ENCODE measurements around the gene RHOG. TPM values are rescaled to one million over a fixed set of nuclear protein-coding genes. Genes with fewer than 3 reads are reported as not detected.

Gene RHOG
- total and polyA plus RNA-seq, 9 of the 15 experiments (the other 6 are each of a cell fraction or from before 2014, with no cell fraction given): 22.6 to 162 (median 80.3) TPM

- H3K27me3 ChIP-seq (ENCODE audit: control insufficient read depth in 2 of 2, insufficient read depth in 2 of 2, low read length in 2 of 2): no peaks in the 10 kb centered on the region
- H3K36me3 ChIP-seq (ENCODE audit: control insufficient read depth, insufficient read depth, low read length): no peaks in the 10 kb centered on the region
- peak overlapping the region; percentile 72 to 81 for H3K9ac ChIP-seq (ENCODE audit: insufficient read depth in 1 of 2, low read depth in 2 of 2, low read length in 2 of 2)
- H4K20me1 ChIP-seq (replicated peaks; ENCODE audit: control insufficient read depth, insufficient read depth, low read length): no peaks in the 10 kb centered on the region
- H3K4me2 ChIP-seq (ENCODE audit: insufficient read depth, low read length): peak overlapping the region; percentile 82
- ATAC-seq: no peak; the same call in 1 of the 3 replicates
- peak overlapping the region; percentile 95 for H2AFZ ChIP-seq (ENCODE audit: low read depth, low read length)
- H3K79me2 ChIP-seq (ENCODE audit: control insufficient read depth, insufficient read depth, low read length): peaks cover 41% of the 10 kb centered on the region
- peak overlapping the region; percentile 86 for H3K27ac ChIP-seq (ENCODE audit: extremely low read depth, low read depth, low read length)
- 15% methylated on average over 7 of the region's 7 CpGs for WGBS (ENCODE audit: insufficient coverage, low coverage, missing lambda C conversion rate)
- FAIRE-seq: no peak
- intact Hi-C loops (cut with micrococcal nuclease) (loop anchor here (1.0 to 2.0 kb wide), 3 partner anchors 66 to 218 kb away; no protein-coding TSS in a partner anchor), in situ Hi-C loops (cut with MboI) (no loop called here)
- BruUV-seq (replicated peaks): no TSS peak
- 0 out of 2 replicates have a peak overlapping the region, but pooled peaks have one; percentile 5 for H3K4me3 ChIP-seq
- ChIA-PET POLR2A (interaction anchor here (0.6 to 2.4 kb wide), 24 partner anchors 10 to 240 kb away, joined by 3 to 13 read pairs (median 4); partner anchors contain the start of genes RHOG and RRM1), CTCF (ENCODE audit: low intra/inter-chr PET ratio) (interaction anchor here (0.5 to 1.7 kb wide), 2 partner anchors 110 to 218 kb away, joined by 5 to 6 read pairs; no protein-coding TSS in a partner anchor)
- H3K9me1 ChIP-seq (ENCODE audit: control insufficient read depth, insufficient read depth, low read length): no peaks in the 10 kb centered on the region
- H3K4me1 ChIP-seq (replicated peaks in 1 of 2; ENCODE audit: control insufficient read depth in 2 of 2, insufficient read depth in 2 of 2, low read length in 2 of 2): peaks cover 39 to 42% of the 10 kb centered on the region in 2 experiments
- no peaks in the 10 kb centered on the region for H3K9me3 ChIP-seq (replicated peaks; ENCODE audit: control insufficient read depth, insufficient read depth, low read depth, low read length)
- DNase-seq (ENCODE audit: extremely low read depth in 1 of 4, low spot score in 3 of 4): peak in 1 of 4 experiments; percentile 21
- TF ChIP-seq ATF7 (IDR thresholded peaks at IDR 0.05) (peak; percentile 94), ZNF592 (IDR thresholded peaks at IDR 0.05) (peak; percentile 21; the same call in 1 of the 2 replicates), RBM34 (IDR thresholded peaks at IDR 0.05; ENCODE audit: borderline replicate concordance, insufficient read depth, low read length) (no peak), TAF7 (tag; IDR thresholded peaks at IDR 0.05) (0 out of 2 replicates have a peak, but pooled peaks have one; percentile 3), KDM5B (IDR thresholded peaks at IDR 0.05; ENCODE audit: insufficient replicate concordance, low read depth, low read length) (peak; percentile 51), BCLAF1 (IDR thresholded peaks at IDR 0.05; ENCODE audit: borderline replicate concordance in 1 of 2, control insufficient read depth in 1 of 2, low read depth in 2 of 2, low read length in 1 of 2) (peak in 1 of 2 experiments; percentile 81; a peak in 1 of 4 replicates), HDGF (IDR thresholded peaks at IDR 0.05) (0 out of 2 replicates have a peak, but pooled peaks have one; percentile 24), SNIP1 (IDR thresholded peaks at IDR 0.05; ENCODE audit: low read depth) (no peak), NFATC3 (IDR thresholded peaks at IDR 0.05) (no peak), DMBX1 (CRISPR knock-in tag; IDR thresholded peaks at IDR 0.05; ENCODE audit: borderline replicate concordance) (0 out of 2 replicates have a peak, but pooled peaks have one; percentile 3)
Observed at GRCh38 chr11:3854660-3854976, 13.9 kb upstream of the RHOG start.

Data from K562 (cell line).